Panc1 (cell line): ENCODE results near the gene HS3ST6. TPM values are rescaled to one million over a fixed set of nuclear protein-coding genes. Genes with fewer than 3 reads are reported as not detected.
A peak's percentile ranks its signal among the peaks of the same experiment; 100 is the strongest.
"Not testable (repeated sequence)": the region's sequence is repeated elsewhere in the genome, so short reads cannot be mapped to it uniquely, and the experiment has no call there.

Experiments
- ATAC-seq: fragments of 200-7000 bp; cut with Tn5 transposase; 2 replicates; pipeline ENCODE4 v1.9.1; 2020; ENCODE audit warnings: mild to moderate bottlenecking, moderate library complexity
- BruUV-seq: library from RNA; stranded (reverse); fragments of 400-500 nt; replicated peaks from 2 replicates; lab custom pipeline; 2021; lab: Mats Ljungman, UMichigan
- CTCF ChIA-PET: fragments of 300-600 bp; sonication (Branson Sonifier 250); formaldehyde crosslinking; loops from one replicate; lab custom pipeline; 2022; ENCODE audit warnings: antibody characterized with exemption; lab: Charles Lee
- POLR2A ChIA-PET: fragments of 300-600 bp; sonication (Branson Sonifier 250); formaldehyde crosslinking; loops from one replicate; lab custom pipeline; 2022; ENCODE audit warnings: antibody characterized with exemption; lab: Charles Lee
- DNase-seq: peaks from one replicate; pipeline ENCODE4 v3.0.0-alpha.2; 2010; ENCODE audit warnings: low read depth, low spot score
- H3K27ac ChIP-seq: 2 replicates; pipeline ENCODE4 v1.5.1; 2011; ENCODE audit warnings: mild to moderate bottlenecking, low read length, inconsistent platforms
- H3K27me3 ChIP-seq: fragments of 200-500 bp; sonication (Bioruptor generic); 2 replicates; pipeline ENCODE4 v1.6.0; 2014; ENCODE audit warnings: low read length, inconsistent platforms; ENCODE audit not compliant: control insufficient read depth, insufficient read depth
- H3K36me3 ChIP-seq: fragments of 200-500 bp; sonication (Bioruptor generic); 2 replicates; pipeline ENCODE4 v1.5.1; 2014; ENCODE audit warnings: inconsistent platforms, mild to moderate bottlenecking, low read length, moderate library complexity; ENCODE audit not compliant: control insufficient read depth, insufficient read depth
- H3K4me1 ChIP-seq: 2 replicates; pipeline ENCODE4 v1.5.1; 2011; ENCODE audit warnings: inconsistent platforms, mild to moderate bottlenecking, low read length, moderate library complexity; ENCODE audit not compliant: control insufficient read depth, insufficient read depth
- H3K4me3 ChIP-seq, 2 experiments: 2 replicates each; pipeline ENCODE4 v1.5.1; 2011 to 2012; ENCODE audit warnings: low read depth in 2 of 2, low read length in 2 of 2, mild to moderate bottlenecking in 2 of 2, inconsistent platforms in 1 of 2, moderate library complexity in 1 of 2
- H3K9me3 ChIP-seq: fragments of 200-500 bp; sonication (Bioruptor generic); 2 replicates; pipeline ENCODE4 v1.5.1; 2014; ENCODE audit warnings: low read depth, mild to moderate bottlenecking, inconsistent platforms, low read length, moderate library complexity; ENCODE audit not compliant: control insufficient read depth, insufficient read depth
- POLR2AphosphoS5 ChIP-seq: IDR thresholded peaks from 2 replicates; pipeline ENCODE4 v1.6.1; 2012; ENCODE audit warnings: mild to moderate bottlenecking, low read depth, low read length, moderate library complexity
- SIN3A ChIP-seq: IDR thresholded peaks from 2 replicates; pipeline ENCODE4 v1.6.1; 2012; ENCODE audit warnings: low read depth, mild to moderate bottlenecking, low read length, moderate library complexity, borderline replicate concordance; ENCODE audit not compliant: insufficient read depth
- TCF7L2 ChIP-seq: IDR thresholded peaks from 2 replicates; pipeline ENCODE4 v1.6.1; 2011; ENCODE audit warnings: mild to moderate bottlenecking, low read depth, low read length, inconsistent platforms
- in situ Hi-C: cut with HindIII; loops from 2 replicates; pipeline ENCODE4 v1.10.0; 2016; ENCODE audit warnings: low sequenced_read_pairs, low pct_unique_long_range_greater_than_20kb
- intact Hi-C: fragments of 100-400 bp; cut with micrococcal nuclease; formaldehyde crosslinking; loops from one replicate; pipeline ENCODE4 v1.10.0; 2022; ENCODE audit not compliant: unreplicated experiment
- total RNA-seq: library from RNA; stranded (reverse); gene quantifications from one replicate; pipeline ENCODE4 v1.2.1, GENCODE V29; 2021; ENCODE audit not compliant: unreplicated experiment
- TF ChIP-seq, protein P1 (sequence below): fragments of 450-650 bp; IDR thresholded peaks from 2 replicates; pipeline ENCODE4 v1.5.1; 2017; ENCODE audit warnings: mild to moderate bottlenecking
- TF ChIP-seq, protein P2 (sequence below), 2 experiments: IDR thresholded peaks; 2 replicates each; pipeline ENCODE4 v1.6.1; 2011 to 2012; ENCODE audit warnings: low read depth in 2 of 2, control low read depth in 1 of 2, low read length in 1 of 2, mild to moderate bottlenecking in 1 of 2, moderate library complexity in 1 of 2; ENCODE audit not compliant: insufficient read depth in 1 of 2

The HS3ST6 gene
- total RNA-seq, 1 experiment from 2014 or later: 3.3 TPM

DNA sequence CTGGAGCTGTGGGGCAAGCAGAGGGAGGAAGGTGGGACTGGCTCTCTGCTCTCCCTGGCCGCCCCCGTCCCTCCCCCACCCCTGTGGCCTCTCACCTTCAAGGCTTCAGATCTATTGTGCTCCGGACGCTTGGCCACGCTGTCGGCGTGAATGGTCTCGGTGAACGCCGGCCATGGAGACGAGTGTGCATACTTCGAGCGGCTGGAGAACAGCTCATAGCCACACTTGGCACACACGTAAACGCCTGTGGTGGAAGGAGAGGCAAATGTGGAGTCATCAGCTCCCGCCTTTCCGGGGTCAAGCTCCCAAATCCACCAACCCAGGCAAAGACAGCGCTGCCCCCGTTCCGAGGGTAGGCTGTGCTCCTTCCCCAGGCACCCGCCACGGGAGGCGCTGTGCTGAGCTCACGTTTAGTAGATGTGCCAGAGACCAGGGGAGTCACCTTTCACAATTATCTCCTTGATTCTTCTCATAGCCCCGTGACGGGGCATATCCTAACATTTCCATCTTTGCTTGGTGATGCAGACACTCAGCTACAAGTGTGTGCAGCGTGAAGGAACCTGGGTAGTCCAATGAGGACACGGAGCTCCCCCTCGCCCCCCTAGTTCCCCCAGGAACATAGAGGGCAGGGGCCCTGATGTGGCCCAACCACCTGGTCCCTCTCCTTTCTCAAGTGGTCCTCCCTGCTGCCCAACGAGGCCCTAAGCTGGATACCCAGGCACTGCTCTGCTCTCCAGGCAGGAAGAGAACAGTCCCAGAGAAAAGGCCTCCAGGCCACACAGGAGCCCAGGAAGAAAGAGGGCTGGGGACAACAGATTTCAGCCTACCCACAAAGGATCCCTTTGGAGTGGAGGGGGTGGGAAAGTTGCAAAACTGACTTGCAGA is 23.2 kb upstream of the HS3ST6 start:
- BruUV-seq: no TSS peak
- in situ Hi-C loops (no loop called here), intact Hi-C loops (no loop called here)
- DNase-seq: no peak
- Histone ChIP-seq H3K4me3 (peak overlapping the region; percentile 60 to 78; a peak in 3 of 4 replicates), H3K27me3 (no peaks in the 10 kb centered on the region), H3K36me3 (no peaks in the 10 kb centered on the region; the same call in 1 of the 2 replicates), H3K27ac (peak overlapping the region; percentile 70; the same call in 1 of the 2 replicates), H3K9me3 (no peaks in the 10 kb centered on the region), H3K4me1 (peaks cover 11% of the 10 kb centered on the region)
- CTCF ChIA-PET: interaction anchor here (0.6 to 0.7 kb wide), 2 partner anchors 599 to 1231 kb away, joined by 4 to 8 read pairs; no protein-coding TSS in a partner anchor
- TF ChIP-seq, protein P1, sequence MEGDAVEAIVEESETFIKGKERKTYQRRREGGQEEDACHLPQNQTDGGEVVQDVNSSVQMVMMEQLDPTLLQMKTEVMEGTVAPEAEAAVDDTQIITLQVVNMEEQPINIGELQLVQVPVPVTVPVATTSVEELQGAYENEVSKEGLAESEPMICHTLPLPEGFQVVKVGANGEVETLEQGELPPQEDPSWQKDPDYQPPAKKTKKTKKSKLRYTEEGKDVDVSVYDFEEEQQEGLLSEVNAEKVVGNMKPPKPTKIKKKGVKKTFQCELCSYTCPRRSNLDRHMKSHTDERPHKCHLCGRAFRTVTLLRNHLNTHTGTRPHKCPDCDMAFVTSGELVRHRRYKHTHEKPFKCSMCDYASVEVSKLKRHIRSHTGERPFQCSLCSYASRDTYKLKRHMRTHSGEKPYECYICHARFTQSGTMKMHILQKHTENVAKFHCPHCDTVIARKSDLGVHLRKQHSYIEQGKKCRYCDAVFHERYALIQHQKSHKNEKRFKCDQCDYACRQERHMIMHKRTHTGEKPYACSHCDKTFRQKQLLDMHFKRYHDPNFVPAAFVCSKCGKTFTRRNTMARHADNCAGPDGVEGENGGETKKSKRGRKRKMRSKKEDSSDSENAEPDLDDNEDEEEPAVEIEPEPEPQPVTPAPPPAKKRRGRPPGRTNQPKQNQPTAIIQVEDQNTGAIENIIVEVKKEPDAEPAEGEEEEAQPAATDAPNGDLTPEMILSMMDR: peak; percentile 74; the same call in 1 of the 2 replicates
- TF ChIP-seq SIN3A: no peak
- no peak for TF ChIP-seq TCF7L2
- ATAC-seq: no peak
- POLR2A ChIA-PET: interaction anchor here (0.5 kb wide), 1 partner anchor 69 kb away, joined by 3 read pairs; no protein-coding TSS in a partner anchor

DNA sequence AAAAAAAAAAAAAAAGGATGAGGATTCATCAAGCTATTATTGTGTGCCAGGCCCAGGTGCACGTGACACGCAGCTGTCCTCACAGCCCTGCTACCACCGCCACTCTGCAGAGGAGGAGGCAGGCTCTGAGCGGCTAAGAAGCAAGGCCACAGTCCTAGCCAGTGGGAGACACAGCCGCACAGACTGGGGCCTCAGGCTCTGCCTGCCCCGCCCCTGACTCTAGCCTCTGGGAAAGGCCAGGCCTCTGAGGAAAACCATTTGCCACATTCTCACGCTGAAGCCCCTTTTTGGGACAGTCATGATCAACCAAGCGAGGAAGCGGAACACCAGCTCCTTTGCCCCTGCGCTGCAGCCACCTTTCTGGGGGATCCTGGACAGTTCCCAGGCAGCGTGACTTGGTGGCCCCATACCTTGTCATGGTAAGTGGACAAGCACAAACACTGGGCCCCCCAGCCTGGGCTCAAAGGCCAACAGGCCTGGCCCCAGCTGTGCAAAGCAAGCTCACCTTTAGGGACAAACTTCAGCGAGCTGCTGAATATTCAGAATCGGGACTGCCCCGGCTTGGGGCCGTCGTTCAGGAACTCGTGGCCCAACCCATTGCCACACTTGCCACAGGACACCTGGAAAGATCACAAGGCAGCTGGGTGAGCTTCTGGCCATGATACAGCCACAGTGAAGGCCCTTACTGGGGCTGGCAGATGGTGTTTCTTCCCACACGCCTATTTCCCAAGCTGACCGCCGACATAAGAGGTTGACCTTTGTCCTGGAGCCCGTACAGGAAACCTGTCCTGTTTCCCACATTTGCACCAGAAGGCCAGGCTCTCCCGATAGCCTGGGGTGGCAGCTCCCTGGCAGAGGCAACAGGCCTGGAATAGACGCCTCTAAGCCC is 22.3 kb upstream of the HS3ST6 start:
- no peak overlapping the region for H3K4me3 ChIP-seq
- no peak for DNase-seq
- intact Hi-C loops (no loop called here), in situ Hi-C loops (no loop called here)
- H3K36me3 ChIP-seq: no peaks in the 10 kb centered on the region; the same call in 1 of the 2 replicates
- CTCF ChIA-PET: interaction anchor here (0.7 kb wide), 3 partner anchors 17 to 1230 kb away, joined by 3 to 4 read pairs (median 3); no protein-coding TSS in a partner anchor
- H3K9me3 ChIP-seq: no peaks in the 10 kb centered on the region
- BruUV-seq: no TSS peak
- H3K27me3 ChIP-seq: no peaks in the 10 kb centered on the region
- TF ChIP-seq POLR2AphosphoS5 (no peak), TCF7L2 (no peak), SIN3A (no peak)
- TF ChIP-seq, protein P2, sequence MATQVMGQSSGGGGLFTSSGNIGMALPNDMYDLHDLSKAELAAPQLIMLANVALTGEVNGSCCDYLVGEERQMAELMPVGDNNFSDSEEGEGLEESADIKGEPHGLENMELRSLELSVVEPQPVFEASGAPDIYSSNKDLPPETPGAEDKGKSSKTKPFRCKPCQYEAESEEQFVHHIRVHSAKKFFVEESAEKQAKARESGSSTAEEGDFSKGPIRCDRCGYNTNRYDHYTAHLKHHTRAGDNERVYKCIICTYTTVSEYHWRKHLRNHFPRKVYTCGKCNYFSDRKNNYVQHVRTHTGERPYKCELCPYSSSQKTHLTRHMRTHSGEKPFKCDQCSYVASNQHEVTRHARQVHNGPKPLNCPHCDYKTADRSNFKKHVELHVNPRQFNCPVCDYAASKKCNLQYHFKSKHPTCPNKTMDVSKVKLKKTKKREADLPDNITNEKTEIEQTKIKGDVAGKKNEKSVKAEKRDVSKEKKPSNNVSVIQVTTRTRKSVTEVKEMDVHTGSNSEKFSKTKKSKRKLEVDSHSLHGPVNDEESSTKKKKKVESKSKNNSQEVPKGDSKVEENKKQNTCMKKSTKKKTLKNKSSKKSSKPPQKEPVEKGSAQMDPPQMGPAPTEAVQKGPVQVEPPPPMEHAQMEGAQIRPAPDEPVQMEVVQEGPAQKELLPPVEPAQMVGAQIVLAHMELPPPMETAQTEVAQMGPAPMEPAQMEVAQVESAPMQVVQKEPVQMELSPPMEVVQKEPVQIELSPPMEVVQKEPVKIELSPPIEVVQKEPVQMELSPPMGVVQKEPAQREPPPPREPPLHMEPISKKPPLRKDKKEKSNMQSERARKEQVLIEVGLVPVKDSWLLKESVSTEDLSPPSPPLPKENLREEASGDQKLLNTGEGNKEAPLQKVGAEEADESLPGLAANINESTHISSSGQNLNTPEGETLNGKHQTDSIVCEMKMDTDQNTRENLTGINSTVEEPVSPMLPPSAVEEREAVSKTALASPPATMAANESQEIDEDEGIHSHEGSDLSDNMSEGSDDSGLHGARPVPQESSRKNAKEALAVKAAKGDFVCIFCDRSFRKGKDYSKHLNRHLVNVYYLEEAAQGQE (IDR thresholded peaks at IDR 0.05; ENCODE audit: insufficient read depth in 1 of 2, low read depth in 2 of 2, low read length in 1 of 2): no peak
- TF ChIP-seq, protein P1: no peak
- peaks cover 11% of the 10 kb centered on the region for H3K4me1 ChIP-seq
- H3K27ac ChIP-seq: no peak overlapping the region
- no peak for ATAC-seq
- POLR2A ChIA-PET: interaction anchor here (0.5 kb wide), 1 partner anchor 70 kb away, joined by 3 read pairs; no protein-coding TSS in a partner anchor

DNA sequence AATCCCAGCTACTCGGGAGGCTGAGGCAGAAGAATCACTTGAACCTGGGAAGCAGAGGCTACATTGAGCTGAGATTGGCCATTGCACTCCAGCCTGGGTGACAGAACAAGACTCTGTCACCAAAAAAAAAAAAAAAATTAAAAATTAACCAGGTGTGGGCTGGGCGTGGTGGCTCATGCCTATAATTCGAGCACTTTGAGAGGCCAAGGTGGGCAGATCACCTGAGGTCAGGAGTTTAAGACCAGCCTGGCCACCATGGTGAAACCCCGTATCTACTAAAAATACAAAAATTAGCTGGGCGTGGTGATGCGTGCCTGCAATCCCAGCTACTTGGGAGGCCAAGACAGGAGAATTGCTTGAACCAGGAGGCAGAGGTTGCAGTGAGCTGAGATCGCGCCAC is 21.6 kb upstream of the HS3ST6 start:
- H3K4me3 ChIP-seq, POLR2A ChIA-PET, H3K9me3 ChIP-seq, H3K36me3 ChIP-seq, DNase-seq, H3K27me3 ChIP-seq, ATAC-seq, H3K27ac ChIP-seq, BruUV-seq, intact Hi-C loops, in situ Hi-C loops: not testable (repeated sequence)
- H3K4me1 ChIP-seq: peaks cover 11% of the 10 kb centered on the region
- CTCF ChIA-PET: interaction anchor here (0.7 kb wide), 2 partner anchors 18 to 25 kb away, joined by 3 read pairs; no protein-coding TSS in a partner anchor
